K562 (cell line): ENCODE data around the gene NT5DC2. TPM values are rescaled to one million over a fixed set of nuclear protein-coding genes. Genes with fewer than 3 reads are reported as not detected.

ENCODE experiments used
- DDX20 ChIP-seq: fragments of 450-650 bp; IDR thresholded peaks from 2 replicates; pipeline ENCODE4 v1.6.1; 2016; ENCODE audit warnings: missing genetic modification characterization, low read depth, mild to moderate bottlenecking, missing compliant biosample characterization, moderate library complexity
- KDM5B ChIP-seq: fragments of 200-600 bp; sonication (generic); IDR thresholded peaks from 2 replicates; pipeline ENCODE4 v1.6.1; 2012; ENCODE audit warnings: low read depth, mild to moderate bottlenecking, moderate library complexity, low read length, control low read depth, inconsistent platforms; ENCODE audit not compliant: insufficient replicate concordance
- MNT ChIP-seq, 2 experiments: fragments of 450-650 bp; conservative IDR thresholded peaks; 2 replicates each; pipeline ENCODE4 v1.6.1; 2017; ENCODE audit warnings: mild to moderate bottlenecking in 2 of 2, moderate library complexity in 2 of 2
- POLR2A ChIP-seq: fragments of 450-650 bp; conservative IDR thresholded peaks from 2 replicates; pipeline ENCODE4 v1.6.1; 2016
- RBM22 ChIP-seq: fragments of 200-400 bp; formaldehyde crosslinking; IDR thresholded peaks from 2 replicates; pipeline ENCODE4 v1.6.1; 2018; ENCODE audit warnings: low read length, low read depth; ENCODE audit not compliant: poor library complexity, severe bottlenecking
- SP1 ChIP-seq: sonication (generic); formaldehyde crosslinking; IDR thresholded peaks from 2 replicates; pipeline ENCODE4 v1.8.1; 2022; ENCODE audit warnings: mild to moderate bottlenecking, missing genetic modification reagents
- polyA plus RNA-seq, 8 experiments: library from polyadenylated mRNA; depleted of rRNA in 4 of 8; stranded (reverse) in 5 of 8; unstranded in 3 of 8; fragments of >200 nt; fragmentation: Nextera tagmentation in 2 of 8; fragmentation: Illumina TruSeq in 1 of 8; extraction: Ambion mirVana in 2 of 8; extraction: Trizol in 1 of 8; gene quantifications; 2 replicates each; pipeline versions ENCODE4 v1.2.1 to v1.2.3, GENCODE V29; 2011 to 2014; ENCODE audit warnings: inconsistent platforms in 1 of 8, missing spikeins in 1 of 8
- total RNA-seq, 7 experiments: library from RNA; depleted of rRNA in 6 of 7; stranded (reverse); fragments of >200 nt in 6 of 7; fragmentation: Illumina TruSeq in 2 of 7; extraction: Trizol in 2 of 7; gene quantifications; 2 replicates each; pipeline versions ENCODE4 v1.2.1 to v1.2.3, GENCODE V29; 2011 to 2021; ENCODE audit warnings: low replicate concordance in 1 of 7
- TF ChIP-seq, protein P1 (sequence below), 2 experiments: IDR thresholded peaks; 2 replicates each; pipeline ENCODE4 v1.6.1; 2012; ENCODE audit warnings: improper control_type of control experiment in 2 of 2, low read depth in 2 of 2, low read length in 2 of 2, borderline replicate concordance in 1 of 2

The NT5DC2 gene
- total and polyA plus RNA-seq, 9 of the 15 experiments (the other 6 are each of a cell fraction or from before 2014, with no cell fraction given): 25.6 to 168 (median 122) TPM

DNA sequence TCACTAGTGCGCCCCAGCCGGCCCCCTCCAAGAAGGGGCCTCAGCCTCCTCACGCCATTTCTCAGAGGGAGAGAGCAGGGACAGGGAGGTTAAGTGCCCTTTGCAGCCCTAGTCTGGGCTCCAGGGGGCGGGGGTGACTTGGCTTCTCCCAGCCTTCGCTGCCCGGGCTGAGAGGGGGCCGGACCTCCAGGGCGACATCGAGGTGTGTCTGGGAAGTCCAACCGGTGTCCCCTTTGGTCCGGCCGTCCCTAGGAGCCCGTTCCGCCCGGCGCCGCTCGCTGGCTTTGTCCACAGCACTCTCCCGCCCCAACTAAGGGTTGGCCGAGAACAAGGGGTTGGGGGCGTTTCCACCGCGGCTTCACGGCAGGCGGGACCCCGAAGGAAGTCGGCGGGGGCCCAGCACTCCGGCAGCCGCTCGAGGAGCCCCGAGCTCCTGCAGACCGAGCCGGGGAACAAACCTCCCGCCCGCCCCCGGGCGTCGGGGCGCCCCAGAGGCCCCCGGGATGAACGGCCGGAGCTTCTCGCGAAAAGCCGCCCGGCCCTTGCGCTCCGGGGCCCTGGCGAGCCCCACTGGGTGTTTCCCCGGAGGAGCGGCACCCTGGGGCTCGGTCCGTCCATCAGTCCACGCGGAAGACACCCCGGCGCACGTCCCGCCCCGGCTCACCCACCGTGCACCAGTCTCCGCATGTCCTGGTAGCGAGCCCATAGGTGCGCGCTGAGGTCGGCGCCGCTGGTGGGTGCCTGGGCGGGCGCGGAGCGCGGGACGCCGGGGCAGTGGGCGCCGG, 627 bp downstream of the NT5DC2 start (continued):
- TF ChIP-seq MNT (conservative IDR thresholded peaks at IDR 0.05) (peak in 1 of 2 experiments; percentile 19; a peak in 1 of 4 replicates), RBM22 (peak; percentile 20), POLR2A (0 out of 2 replicates have a peak, but pooled peaks have one; percentile 40), SP1 (CRISPR knock-in tag) (peak; percentile 8; the same call in 1 of the 2 replicates), DDX20 (tag) (no peak), KDM5B (peak; percentile 38)
- TF ChIP-seq, protein P1, sequence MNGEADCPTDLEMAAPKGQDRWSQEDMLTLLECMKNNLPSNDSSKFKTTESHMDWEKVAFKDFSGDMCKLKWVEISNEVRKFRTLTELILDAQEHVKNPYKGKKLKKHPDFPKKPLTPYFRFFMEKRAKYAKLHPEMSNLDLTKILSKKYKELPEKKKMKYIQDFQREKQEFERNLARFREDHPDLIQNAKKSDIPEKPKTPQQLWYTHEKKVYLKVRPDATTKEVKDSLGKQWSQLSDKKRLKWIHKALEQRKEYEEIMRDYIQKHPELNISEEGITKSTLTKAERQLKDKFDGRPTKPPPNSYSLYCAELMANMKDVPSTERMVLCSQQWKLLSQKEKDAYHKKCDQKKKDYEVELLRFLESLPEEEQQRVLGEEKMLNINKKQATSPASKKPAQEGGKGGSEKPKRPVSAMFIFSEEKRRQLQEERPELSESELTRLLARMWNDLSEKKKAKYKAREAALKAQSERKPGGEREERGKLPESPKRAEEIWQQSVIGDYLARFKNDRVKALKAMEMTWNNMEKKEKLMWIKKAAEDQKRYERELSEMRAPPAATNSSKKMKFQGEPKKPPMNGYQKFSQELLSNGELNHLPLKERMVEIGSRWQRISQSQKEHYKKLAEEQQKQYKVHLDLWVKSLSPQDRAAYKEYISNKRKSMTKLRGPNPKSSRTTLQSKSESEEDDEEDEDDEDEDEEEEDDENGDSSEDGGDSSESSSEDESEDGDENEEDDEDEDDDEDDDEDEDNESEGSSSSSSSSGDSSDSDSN (IDR thresholded peaks at IDR 0.05; ENCODE audit: borderline replicate concordance in 1 of 2, low read depth in 2 of 2, low read length in 2 of 2): peak in 1 of 2 experiments; percentile 55; a peak in 1 of 4 replicates
